ENCODE results near the gene TMEM132D. TPM values are rescaled to one million over a fixed set of nuclear protein-coding genes. Genes with fewer than 3 reads are reported as not detected.

Gene TMEM132D
- total RNA-seq, 2 donors from 2014 or later = not detected

DNA sequence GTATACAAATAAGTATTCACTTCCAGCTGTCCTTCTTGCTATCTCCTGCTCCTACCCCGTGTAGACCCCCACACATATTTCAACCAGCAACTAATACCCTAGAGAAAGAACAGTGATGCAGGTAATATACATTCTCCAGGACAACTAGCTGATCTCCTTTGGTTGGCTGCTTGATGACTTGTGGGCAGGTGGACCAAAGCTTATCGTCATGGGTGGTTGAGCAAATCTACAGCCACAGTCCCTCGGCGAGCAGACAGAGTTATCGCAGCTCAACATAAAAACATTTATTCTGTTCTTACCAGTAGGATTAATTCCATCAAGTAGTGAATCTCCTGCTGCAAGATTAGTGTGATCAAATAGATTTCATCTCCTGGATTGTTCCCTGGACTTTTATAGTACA lies 314.3 kb downstream of the TMEM132D start:
- TF ChIP-seq, protein P1, sequence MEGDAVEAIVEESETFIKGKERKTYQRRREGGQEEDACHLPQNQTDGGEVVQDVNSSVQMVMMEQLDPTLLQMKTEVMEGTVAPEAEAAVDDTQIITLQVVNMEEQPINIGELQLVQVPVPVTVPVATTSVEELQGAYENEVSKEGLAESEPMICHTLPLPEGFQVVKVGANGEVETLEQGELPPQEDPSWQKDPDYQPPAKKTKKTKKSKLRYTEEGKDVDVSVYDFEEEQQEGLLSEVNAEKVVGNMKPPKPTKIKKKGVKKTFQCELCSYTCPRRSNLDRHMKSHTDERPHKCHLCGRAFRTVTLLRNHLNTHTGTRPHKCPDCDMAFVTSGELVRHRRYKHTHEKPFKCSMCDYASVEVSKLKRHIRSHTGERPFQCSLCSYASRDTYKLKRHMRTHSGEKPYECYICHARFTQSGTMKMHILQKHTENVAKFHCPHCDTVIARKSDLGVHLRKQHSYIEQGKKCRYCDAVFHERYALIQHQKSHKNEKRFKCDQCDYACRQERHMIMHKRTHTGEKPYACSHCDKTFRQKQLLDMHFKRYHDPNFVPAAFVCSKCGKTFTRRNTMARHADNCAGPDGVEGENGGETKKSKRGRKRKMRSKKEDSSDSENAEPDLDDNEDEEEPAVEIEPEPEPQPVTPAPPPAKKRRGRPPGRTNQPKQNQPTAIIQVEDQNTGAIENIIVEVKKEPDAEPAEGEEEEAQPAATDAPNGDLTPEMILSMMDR (IDR thresholded peaks at IDR 0.05) = no peak

DNA sequence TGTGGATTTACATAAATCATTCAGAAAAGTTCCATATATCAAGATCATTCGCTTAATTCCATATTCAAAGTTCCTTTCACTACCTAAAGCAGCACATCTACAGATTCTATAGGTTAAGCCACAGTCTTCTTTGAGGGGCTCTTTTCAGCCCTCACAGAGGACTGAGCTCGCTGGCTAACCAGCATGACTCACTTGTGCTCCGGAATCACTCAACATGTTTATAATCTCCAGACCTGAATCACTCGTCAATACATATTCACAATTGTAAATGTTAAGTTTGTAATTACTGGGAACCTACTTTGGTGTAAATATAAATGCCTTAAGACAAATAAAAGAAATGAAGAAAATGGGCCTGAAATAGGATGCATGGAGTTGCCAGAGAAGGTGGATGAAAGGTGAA lies 315.7 kb downstream of the TMEM132D start:
- H3K27ac ChIP-seq = no peak overlapping the region
- DNase-seq (ENCODE audit: low spot score) = no peak
- TF ChIP-seq, protein P1 (IDR thresholded peaks at IDR 0.05) = no peak
- H3K4me3 ChIP-seq = no peak overlapping the region
- no peaks in the 10 kb centered on the region for H3K4me1 ChIP-seq
- no peaks in the 10 kb centered on the region for H3K9me3 ChIP-seq
- no peaks in the 10 kb centered on the region for H3K27me3 ChIP-seq
- no peaks in the 10 kb centered on the region for H3K36me3 ChIP-seq

More for the DNA sequence above, 314.3 kb downstream of the TMEM132D start:
- Histone ChIP-seq H3K27me3 (no peaks in the 10 kb centered on the region), H3K4me3 (no peak overlapping the region), H3K27ac (no peak overlapping the region), H3K9me3 (no peaks in the 10 kb centered on the region), H3K36me3 (no peaks in the 10 kb centered on the region), H3K4me1 (no peaks in the 10 kb centered on the region)
- no peak for DNase-seq (ENCODE audit: low spot score)

DNA sequence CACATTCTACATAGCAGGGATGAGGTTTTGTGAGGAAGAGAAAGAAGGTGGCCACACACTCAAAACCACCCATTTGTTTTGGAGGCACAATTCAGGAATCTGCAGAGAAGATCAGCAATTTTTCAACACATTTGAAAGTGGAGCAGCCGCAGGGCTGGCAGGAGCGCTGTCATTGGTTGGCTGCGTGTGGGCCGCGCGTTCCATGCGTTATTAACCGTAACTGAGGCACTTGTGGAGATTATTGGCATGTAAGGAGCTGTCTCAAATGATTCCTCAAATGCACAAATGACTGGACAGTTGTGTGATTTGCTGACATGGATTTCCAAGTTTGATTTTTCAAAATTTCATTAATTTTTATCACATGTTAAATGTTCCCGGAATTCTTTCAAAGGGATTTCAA lies 318.5 kb downstream of the TMEM132D start:
- TF ChIP-seq, protein P1 (IDR thresholded peaks at IDR 0.05) = no peak
- H3K27me3 ChIP-seq = no peaks in the 10 kb centered on the region
- DNase-seq (ENCODE audit: low spot score) = no peak
- no peak overlapping the region for H3K27ac ChIP-seq
- no peaks in the 10 kb centered on the region for H3K9me3 ChIP-seq
- no peaks in the 10 kb centered on the region for H3K36me3 ChIP-seq
- H3K4me3 ChIP-seq = no peak overlapping the region
- H3K4me1 ChIP-seq = no peaks in the 10 kb centered on the region

DNA sequence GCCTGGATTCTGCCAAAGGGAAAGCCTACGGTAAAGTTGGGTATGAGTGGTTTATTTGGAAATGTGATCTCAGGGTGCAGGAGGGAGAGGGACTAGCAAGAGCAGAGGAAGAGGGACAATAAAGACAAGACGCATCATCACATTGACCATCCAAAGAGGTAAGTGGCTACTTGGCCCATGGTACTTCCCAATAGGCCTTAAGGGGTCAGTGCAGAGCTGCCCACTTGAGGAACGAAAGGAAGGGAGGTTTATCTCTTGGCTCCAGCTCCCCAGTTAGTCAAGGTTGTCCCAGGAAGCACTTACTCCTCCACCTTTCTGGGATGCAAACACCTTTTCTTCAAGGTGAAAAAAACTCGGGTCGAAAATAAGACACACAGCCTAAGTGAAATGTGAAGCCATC lies 323.9 kb downstream of the TMEM132D start:
- H3K27me3 ChIP-seq = no peaks in the 10 kb centered on the region
- H3K9me3 ChIP-seq = no peaks in the 10 kb centered on the region
- no peaks in the 10 kb centered on the region for H3K4me1 ChIP-seq
- DNase-seq (ENCODE audit: low spot score) = no peak
- H3K4me3 ChIP-seq = no peak overlapping the region
- TF ChIP-seq, protein P1 (IDR thresholded peaks at IDR 0.05) = no peak
- no peaks in the 10 kb centered on the region for H3K36me3 ChIP-seq
- H3K27ac ChIP-seq = no peak overlapping the region

DNA sequence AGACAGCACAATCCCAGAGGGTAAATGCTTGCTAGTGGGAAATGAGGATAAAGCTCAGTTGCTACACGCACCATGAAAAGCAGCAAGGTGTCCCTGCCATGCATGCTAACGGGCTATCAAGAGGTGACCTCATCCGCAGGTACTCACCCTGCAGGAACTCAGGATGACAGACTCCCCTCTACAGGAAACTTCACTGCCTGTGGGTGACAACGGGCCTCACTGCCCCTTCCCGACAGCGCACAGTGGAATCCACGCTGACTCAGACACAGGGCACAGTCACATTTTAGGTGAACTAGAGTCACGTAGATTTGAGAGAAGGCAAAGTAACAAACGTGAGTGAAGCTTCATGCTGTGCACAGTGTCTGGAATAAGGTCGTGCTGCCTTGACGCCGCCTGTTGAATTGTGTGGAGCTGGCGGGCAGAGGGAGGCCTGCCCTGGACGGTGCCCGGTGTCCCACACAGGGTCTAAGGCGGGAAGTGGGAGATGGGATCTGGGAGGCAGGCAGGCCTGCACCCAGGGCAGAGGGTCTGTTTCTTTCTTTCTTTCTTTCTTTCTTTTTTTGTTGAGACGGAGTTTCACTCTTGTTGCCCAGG lies 331.8 kb downstream of the TMEM132D start:
- H3K27ac ChIP-seq = no peak overlapping the region

More for the DNA sequence above, 331.8 kb downstream of the TMEM132D start:
- TF ChIP-seq, protein P1 (IDR thresholded peaks at IDR 0.05) = no peak
- no peaks in the 10 kb centered on the region for H3K36me3 ChIP-seq
- no peaks in the 10 kb centered on the region for H3K4me1 ChIP-seq
- no peaks in the 10 kb centered on the region for H3K9me3 ChIP-seq
- H3K4me3 ChIP-seq = no peak overlapping the region
- H3K27me3 ChIP-seq = no peaks in the 10 kb centered on the region
- no peak for DNase-seq (ENCODE audit: low spot score)
